ENCODE results near the gene RBM4B.

The RBM4B gene

DNA sequence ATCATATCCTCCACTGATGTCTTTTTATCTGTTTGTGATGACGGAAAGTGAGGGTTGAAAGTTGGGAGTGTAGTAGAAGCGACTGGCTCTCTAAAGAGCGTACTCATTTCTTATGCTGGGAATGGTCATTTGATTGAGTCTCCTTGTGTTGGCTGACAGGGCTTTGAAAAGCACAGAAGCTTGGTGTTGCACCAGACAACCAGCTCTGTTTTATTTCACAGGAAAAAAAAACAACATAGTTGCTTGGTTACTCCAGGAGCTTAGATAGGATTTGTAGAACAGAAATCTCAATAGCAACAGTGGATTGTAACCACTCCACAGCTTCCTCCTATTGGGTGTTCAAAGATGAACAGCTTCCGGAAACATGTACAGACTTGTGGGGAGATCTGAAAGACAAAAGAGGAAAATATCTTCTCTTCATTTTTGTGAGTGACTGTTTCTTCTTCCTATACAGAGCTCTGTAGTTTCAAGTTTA, 58.6 kb downstream of the RBM4B start:
- no peak for TF ChIP-seq POLR2AphosphoS5 (IDR thresholded peaks at IDR 0.05; ENCODE audit: low read depth, low read length)
- TF ChIP-seq TAF1 (IDR thresholded peaks at IDR 0.05; ENCODE audit: borderline replicate concordance, insufficient read depth, low read length), result no peak
- TF ChIP-seq FOXP2 (optimal IDR thresholded peaks at IDR 0.05; ENCODE audit: borderline replicate concordance, extremely low read depth, extremely low read length, insufficient read depth), result no peak
- no peak for TF ChIP-seq SIN3A (IDR thresholded peaks at IDR 0.05; ENCODE audit: borderline replicate concordance, insufficient read depth, low read length)
- TF ChIP-seq, protein P1, sequence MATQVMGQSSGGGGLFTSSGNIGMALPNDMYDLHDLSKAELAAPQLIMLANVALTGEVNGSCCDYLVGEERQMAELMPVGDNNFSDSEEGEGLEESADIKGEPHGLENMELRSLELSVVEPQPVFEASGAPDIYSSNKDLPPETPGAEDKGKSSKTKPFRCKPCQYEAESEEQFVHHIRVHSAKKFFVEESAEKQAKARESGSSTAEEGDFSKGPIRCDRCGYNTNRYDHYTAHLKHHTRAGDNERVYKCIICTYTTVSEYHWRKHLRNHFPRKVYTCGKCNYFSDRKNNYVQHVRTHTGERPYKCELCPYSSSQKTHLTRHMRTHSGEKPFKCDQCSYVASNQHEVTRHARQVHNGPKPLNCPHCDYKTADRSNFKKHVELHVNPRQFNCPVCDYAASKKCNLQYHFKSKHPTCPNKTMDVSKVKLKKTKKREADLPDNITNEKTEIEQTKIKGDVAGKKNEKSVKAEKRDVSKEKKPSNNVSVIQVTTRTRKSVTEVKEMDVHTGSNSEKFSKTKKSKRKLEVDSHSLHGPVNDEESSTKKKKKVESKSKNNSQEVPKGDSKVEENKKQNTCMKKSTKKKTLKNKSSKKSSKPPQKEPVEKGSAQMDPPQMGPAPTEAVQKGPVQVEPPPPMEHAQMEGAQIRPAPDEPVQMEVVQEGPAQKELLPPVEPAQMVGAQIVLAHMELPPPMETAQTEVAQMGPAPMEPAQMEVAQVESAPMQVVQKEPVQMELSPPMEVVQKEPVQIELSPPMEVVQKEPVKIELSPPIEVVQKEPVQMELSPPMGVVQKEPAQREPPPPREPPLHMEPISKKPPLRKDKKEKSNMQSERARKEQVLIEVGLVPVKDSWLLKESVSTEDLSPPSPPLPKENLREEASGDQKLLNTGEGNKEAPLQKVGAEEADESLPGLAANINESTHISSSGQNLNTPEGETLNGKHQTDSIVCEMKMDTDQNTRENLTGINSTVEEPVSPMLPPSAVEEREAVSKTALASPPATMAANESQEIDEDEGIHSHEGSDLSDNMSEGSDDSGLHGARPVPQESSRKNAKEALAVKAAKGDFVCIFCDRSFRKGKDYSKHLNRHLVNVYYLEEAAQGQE (IDR thresholded peaks at IDR 0.05; ENCODE audit: insufficient read depth in 1 of 2, low read depth in 2 of 2, low read length in 2 of 2), result no peak

DNA sequence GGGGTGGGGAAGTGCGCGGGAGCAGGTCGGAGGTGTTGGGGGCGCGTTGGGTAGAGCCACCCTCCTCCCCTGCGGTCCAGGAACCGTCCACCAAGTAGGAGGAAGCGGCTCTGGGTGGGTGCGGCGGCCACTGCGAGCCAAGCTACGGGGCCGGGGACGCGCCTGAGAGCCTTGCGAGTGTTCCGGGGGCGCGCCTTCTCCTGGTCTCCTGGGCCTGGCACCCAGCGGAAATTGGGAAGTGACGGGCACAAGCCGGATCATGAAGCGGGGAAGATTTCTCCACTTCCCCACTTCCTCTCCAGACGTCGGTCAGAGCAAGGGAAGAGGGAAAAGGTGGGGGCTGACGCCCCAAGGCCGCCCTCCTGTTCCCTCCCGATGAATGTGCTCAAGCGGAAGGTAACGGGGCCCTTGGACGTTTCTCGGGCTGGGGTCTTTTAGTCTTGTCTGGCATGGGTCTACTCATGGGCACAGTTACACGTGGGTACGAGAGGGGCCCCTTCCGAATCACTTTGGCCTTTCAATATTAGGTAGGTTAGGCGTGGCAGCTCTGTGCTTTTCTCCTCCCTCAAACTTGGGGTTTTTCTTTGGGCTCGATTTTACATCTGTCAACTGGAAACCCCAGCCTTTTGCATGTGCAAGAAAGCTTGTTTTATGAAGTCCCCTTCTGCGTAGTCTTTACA, 60.4 kb downstream of the RBM4B start:
- 0 out of 2 replicates have a peak, but pooled peaks have one; percentile 18 for TF ChIP-seq SIN3A (IDR thresholded peaks at IDR 0.05; ENCODE audit: borderline replicate concordance, insufficient read depth, low read length)
- TF ChIP-seq FOXP2 (optimal IDR thresholded peaks at IDR 0.05; ENCODE audit: borderline replicate concordance, extremely low read depth, extremely low read length, insufficient read depth), result no peak

DNA sequence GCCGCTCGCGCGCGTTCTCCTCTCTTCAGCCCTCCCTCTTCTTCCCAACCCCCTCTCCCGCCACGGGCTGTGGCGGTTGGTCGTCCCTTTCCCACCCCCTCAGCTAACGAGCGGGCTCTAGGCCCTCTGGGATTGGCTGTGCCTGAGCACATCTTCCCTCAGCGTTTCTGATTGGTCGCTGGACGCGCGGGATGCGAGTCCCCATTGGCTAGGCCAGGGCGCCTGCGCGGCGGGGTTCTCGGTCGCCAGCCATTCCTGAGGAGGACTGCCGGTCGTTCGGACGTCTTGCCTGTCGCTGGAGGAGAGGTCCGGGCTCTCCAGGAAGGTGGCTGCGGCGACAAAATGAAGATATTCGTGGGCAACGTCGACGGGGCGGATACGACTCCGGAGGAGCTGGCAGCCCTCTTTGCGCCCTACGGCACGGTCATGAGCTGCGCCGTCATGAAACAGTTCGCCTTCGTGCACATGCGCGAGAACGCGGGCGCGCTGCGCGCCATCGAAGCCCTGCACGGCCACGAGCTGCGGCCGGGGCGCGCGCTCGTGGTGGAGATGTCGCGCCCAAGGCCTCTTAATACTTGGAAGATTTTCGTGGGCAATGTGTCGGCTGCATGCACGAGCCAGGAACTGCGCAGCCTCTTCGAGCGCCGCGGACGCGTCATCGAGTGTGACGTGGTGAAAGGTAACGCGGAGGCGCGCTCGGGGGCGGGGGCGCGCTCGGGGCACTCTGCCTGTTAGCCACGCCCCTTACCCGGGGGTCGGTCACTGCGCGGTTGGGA, 61.1 kb downstream of the RBM4B start, which contains the start of gene RBM14:
Gene RBM14 (plus strand): TSS at position 252 of the 776 bp plus-strand sequence. CDS start 91 bp downstream, at position 343.
- peak; percentile 98 for TF ChIP-seq TAF1 (IDR thresholded peaks at IDR 0.05; ENCODE audit: borderline replicate concordance, insufficient read depth, low read length)
- TF ChIP-seq, protein P1 (IDR thresholded peaks at IDR 0.05; ENCODE audit: insufficient read depth in 1 of 2, low read depth in 2 of 2, low read length in 2 of 2), result peak; percentile 39 to 43; a peak in 2 of 4 replicates
- 0 out of 2 replicates have a peak, but pooled peaks have one; percentile 9 for TF ChIP-seq SIN3A (IDR thresholded peaks at IDR 0.05; ENCODE audit: borderline replicate concordance, insufficient read depth, low read length)
- TF ChIP-seq POLR2AphosphoS5 (IDR thresholded peaks at IDR 0.05; ENCODE audit: low read depth, low read length), result peak; percentile 99
- peak; percentile 16 for TF ChIP-seq FOXP2 (optimal IDR thresholded peaks at IDR 0.05; ENCODE audit: borderline replicate concordance, extremely low read depth, extremely low read length, insufficient read depth)

All from PFSK-1 (cell line).